Measurements from ENCODE around the gene MAF. TPM values are rescaled to one million over a fixed set of nuclear protein-coding genes. Genes with fewer than 3 reads are reported as not detected.

MAF gene
- total and polyA plus RNA-seq, 3 donors from 2014 or later, result 22.0 to 112 (median 84.6) TPM

DNA sequence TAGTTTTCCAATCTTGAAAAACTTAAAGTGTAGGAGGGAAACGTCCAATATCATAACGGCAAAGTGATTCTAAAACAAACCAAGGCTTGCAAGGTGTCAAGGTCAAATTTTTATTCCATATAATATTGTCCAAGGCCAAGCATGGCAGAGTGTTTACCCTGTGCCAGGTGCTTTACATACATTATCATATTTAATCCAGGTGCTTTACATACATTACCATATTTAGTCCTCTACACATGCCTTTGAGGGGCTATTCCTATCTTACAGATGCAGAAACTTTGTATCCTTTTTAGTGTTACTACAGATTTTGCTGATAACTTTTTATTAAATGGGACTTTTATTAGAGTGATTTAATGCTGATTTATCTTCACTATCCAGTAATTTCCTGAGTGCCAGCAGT is 23.9 kb downstream of the MAF start:
- no peak for TF ChIP-seq POLR2A (IDR thresholded peaks at IDR 0.05)
- TF ChIP-seq, protein P1, sequence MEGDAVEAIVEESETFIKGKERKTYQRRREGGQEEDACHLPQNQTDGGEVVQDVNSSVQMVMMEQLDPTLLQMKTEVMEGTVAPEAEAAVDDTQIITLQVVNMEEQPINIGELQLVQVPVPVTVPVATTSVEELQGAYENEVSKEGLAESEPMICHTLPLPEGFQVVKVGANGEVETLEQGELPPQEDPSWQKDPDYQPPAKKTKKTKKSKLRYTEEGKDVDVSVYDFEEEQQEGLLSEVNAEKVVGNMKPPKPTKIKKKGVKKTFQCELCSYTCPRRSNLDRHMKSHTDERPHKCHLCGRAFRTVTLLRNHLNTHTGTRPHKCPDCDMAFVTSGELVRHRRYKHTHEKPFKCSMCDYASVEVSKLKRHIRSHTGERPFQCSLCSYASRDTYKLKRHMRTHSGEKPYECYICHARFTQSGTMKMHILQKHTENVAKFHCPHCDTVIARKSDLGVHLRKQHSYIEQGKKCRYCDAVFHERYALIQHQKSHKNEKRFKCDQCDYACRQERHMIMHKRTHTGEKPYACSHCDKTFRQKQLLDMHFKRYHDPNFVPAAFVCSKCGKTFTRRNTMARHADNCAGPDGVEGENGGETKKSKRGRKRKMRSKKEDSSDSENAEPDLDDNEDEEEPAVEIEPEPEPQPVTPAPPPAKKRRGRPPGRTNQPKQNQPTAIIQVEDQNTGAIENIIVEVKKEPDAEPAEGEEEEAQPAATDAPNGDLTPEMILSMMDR (IDR thresholded peaks at IDR 0.05), result no peak
- Histone ChIP-seq H3K4me3 (no peak overlapping the region), H3K4me1 (no peaks in the 10 kb centered on the region), H3K36me3 (ENCODE audit: low read depth, missing control alignments) (no peaks in the 10 kb centered on the region), H3K27ac (no peak overlapping the region), H3K27me3 (no peaks in the 10 kb centered on the region), H3K9me3 (no peaks in the 10 kb centered on the region)
- intact Hi-C loops (cut with DNase I; ENCODE audit: low total_unique reads), result no loop called here
- no peak for DNase-seq
- WGBS, 2 donors, result 65 to 71% methylated on average over 2 of the region's 2 CpGs

DNA sequence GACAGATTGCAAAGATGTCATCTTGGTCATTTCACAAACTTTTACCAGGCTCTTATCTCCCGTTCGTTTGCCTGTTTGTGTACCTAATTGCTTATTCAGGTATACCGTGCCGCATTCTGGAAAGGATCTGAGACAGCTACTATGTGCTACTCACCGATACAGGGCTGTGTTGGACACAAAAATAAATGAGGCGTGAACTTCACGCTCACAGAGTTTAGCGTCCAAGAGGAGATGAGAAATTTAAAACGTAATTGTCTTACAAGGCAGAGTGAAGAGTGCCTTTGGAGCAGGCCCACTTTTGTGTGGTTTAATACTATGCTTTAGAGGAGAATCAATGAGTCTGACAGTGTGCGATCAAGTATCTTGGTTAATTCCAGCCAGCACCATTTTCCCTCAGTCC is 26.7 kb downstream of the MAF start:
- DNase-seq, result no peak
- H3K36me3 ChIP-seq (ENCODE audit: low read depth, missing control alignments), result no peaks in the 10 kb centered on the region
- H3K4me3 ChIP-seq, result no peak overlapping the region
- H3K27ac ChIP-seq, result no peak overlapping the region
- TF ChIP-seq, protein P1 (IDR thresholded peaks at IDR 0.05), result no peak
- no peak for TF ChIP-seq POLR2A (IDR thresholded peaks at IDR 0.05)
- H3K27me3 ChIP-seq, result no peaks in the 10 kb centered on the region
- H3K9me3 ChIP-seq, result no peaks in the 10 kb centered on the region
- intact Hi-C loops (cut with DNase I; ENCODE audit: low total_unique reads), result no loop called here
- no peaks in the 10 kb centered on the region for H3K4me1 ChIP-seq
- 91% methylated on average over 10 of the region's 10 CpGs for WGBS, 2 donors

DNA sequence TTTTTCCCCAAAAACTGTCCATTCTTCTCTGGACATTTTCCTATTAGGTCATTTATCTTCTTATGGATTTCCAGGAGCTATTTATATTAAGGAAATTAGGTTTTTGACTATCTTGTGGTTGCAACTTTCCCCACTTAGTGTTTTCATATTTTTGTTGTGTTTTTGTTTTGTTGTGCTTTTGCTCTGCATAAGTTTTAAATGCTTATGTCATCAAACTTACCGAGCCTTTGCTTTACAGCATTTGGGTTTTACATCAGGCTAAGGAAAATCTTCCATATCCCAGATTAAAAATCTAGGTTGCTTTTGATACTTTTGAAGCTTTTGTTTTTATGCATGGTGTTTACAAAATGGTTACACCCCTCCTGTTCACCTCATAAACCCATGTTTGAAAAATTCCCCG is 27.5 kb downstream of the MAF start:
- WGBS, 2 donors, result 72 to 74% methylated on average over 2 of the region's 2 CpGs
- TF ChIP-seq, protein P1 (IDR thresholded peaks at IDR 0.05), result no peak
- no peak for TF ChIP-seq POLR2A (IDR thresholded peaks at IDR 0.05)
- Histone ChIP-seq H3K9me3 (no peaks in the 10 kb centered on the region), H3K36me3 (ENCODE audit: low read depth, missing control alignments) (no peaks in the 10 kb centered on the region), H3K4me1 (no peaks in the 10 kb centered on the region), H3K4me3 (no peak overlapping the region), H3K27me3 (no peaks in the 10 kb centered on the region), H3K27ac (no peak overlapping the region)
- no peak for DNase-seq
- intact Hi-C loops (cut with DNase I; ENCODE audit: low total_unique reads), result no loop called here

DNA sequence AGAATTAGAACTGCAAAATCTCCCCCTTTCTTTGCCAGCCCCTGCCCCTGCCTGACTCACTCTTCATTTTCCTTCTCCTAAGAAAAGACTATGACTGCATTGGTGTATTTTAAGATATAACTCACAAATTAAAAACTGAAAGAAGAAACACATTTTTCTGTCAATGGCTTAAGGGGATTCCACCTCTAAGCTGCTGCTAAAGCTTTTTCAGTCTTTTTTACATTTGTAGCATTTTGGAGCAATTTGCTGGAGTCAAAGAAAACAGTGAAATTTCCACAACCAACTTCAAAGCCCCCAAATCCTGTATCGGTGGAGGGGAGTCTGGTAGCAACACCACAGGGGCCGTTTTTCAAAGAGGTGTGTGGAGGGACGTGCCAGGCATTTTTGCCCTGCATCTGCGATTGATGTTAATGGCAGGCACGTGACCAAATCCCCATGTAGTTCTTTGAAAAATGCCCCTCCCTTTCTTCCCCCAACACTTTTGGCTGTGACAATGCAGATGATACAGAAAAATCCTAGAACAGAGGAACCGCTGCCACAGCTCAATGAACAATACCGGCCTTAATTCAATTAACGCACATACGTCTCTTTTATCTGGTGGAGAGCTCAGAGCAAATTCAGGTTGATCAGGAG is 28.5 kb downstream of the MAF start:
- 41 to 53% methylated on average over 9 of the region's 9 CpGs for WGBS, 2 donors
- H3K4me3 ChIP-seq, result no peak overlapping the region
- H3K27ac ChIP-seq, result no peak overlapping the region
- intact Hi-C loops (cut with DNase I; ENCODE audit: low total_unique reads), result no loop called here
- H3K4me1 ChIP-seq, result no peaks in the 10 kb centered on the region
- no peaks in the 10 kb centered on the region for H3K27me3 ChIP-seq
- H3K36me3 ChIP-seq (ENCODE audit: low read depth, missing control alignments), result no peaks in the 10 kb centered on the region
- TF ChIP-seq, protein P1 (IDR thresholded peaks at IDR 0.05), result no peak
- TF ChIP-seq POLR2A (IDR thresholded peaks at IDR 0.05), result no peak
- DNase-seq, result no peak
- H3K9me3 ChIP-seq, result no peaks in the 10 kb centered on the region
